Motor neuron (in vitro differentiated cells): ENCODE measurements around the gene DPP9. TPM values are rescaled to one million over a fixed set of nuclear protein-coding genes. Genes with fewer than 3 reads are reported as not detected.
"Not testable (repeated sequence)": the region's sequence is repeated elsewhere in the genome, so short reads cannot be mapped to it uniquely, and the experiment has no call there.

Source experiments
- ATAC-seq, 8 experiments: fragments of 200-7000 bp; cut with Tn5 transposase; replicated peaks in 6 of 8; 2 replicates each; pipeline ENCODE4 v1.8.0; 2021; ENCODE audit warnings: mild to moderate bottlenecking in 8 of 8, moderate library complexity in 8 of 8
- H3K27ac ChIP-seq, 2 donors: fragments of 250-450 bp; sonication (Bioruptor Pico); 2 replicates each; pipeline ENCODE4 v1.9.0; 2021; ENCODE audit warnings: antibody characterized with exemption in 2 of 2, mild to moderate bottlenecking in 2 of 2, moderate library complexity in 1 of 2
- H3K4me1 ChIP-seq, 2 donors: fragments of 250-450 bp; sonication (Bioruptor Pico); replicated peaks in 1 of 2; 2 replicates each; pipeline ENCODE4 v1.6.1; 2021; ENCODE audit warnings: antibody characterized with exemption in 2 of 2, mild to moderate bottlenecking in 2 of 2, moderate library complexity in 1 of 2
- H3K4me3 ChIP-seq, 5 donors: fragments of 250-450 bp; sonication (Bioruptor Pico); 2 replicates each; pipeline ENCODE4 v1.9.0; 2021; ENCODE audit warnings: antibody characterized with exemption in 5 of 5, mild to moderate bottlenecking in 5 of 5, moderate library complexity in 4 of 5
- WGBS, 10 experiments: fragments of 450-650 bp; shearing (Covaris generic); methylation state at CpG; one replicate each; pipeline ENCODE4 v1.0.0; 2022; 5-methylcytosine and 5-hydroxymethylcytosine counted together
- in situ Hi-C, 9 experiments: fragments of 400-800 bp; cut with MboI; loops; one replicate each; pipeline ENCODE4 v1.15.0; 2021; ENCODE audit warnings: low sequenced_read_pairs in 9 of 9, low pct_unique_long_range_greater_than_20kb in 2 of 9; ENCODE audit not compliant: unreplicated experiment in 9 of 9
- total RNA-seq, 8 experiments: library from RNA; unstranded; fragments of 300-600 nt; gene quantifications; 2 replicates each; pipeline versions ENCODE4 v1.2.3 to v1.2.4, GENCODE V29; 2022

The DPP9 gene
- total RNA-seq, 8 experiments from 2014 or later: 12.5 to 49.3 (median 21.2) TPM

- H3K4me1 ChIP-seq: no peaks in the 10 kb centered on the region
- no peak overlapping the region for H3K27ac ChIP-seq
- no peak overlapping the region for H3K4me3 ChIP-seq
- in situ Hi-C loops: no loop called here
- 70% methylated on average over 2 of the region's 26 CpGs; no CpG with 5 or more reads in 9 of the 10 experiments for WGBS, 10 experiments
- ATAC-seq: peak in 1 of 8 experiments; percentile 2
Measured at GRCh38 chr19:4688587-4688986, 35.1 kb downstream of the DPP9 start.

GRCh38 chr19:4687396-4687795, 36.2 kb downstream of the DPP9 start:
- no peak for ATAC-seq
- 86 to 100% (median 98%) methylated on average over 1 to 6 of the region's 11 CpGs; no CpG with 5 or more reads in 4 of the 10 experiments for WGBS, 10 experiments
- Histone ChIP-seq H3K4me1 (no peaks in the 10 kb centered on the region), H3K4me3 (no peak overlapping the region), H3K27ac (no peak overlapping the region)
- in situ Hi-C loops: no loop called here

GRCh38 chr19:4686700-4687099, 36.9 kb downstream of the DPP9 start:
- Histone ChIP-seq H3K27ac (no peak overlapping the region), H3K4me1 (no peaks in the 10 kb centered on the region), H3K4me3 (no peak overlapping the region)
- in situ Hi-C loops: no loop called here
- 41 to 100% (median 96%) methylated on average over 1 to 4 of the region's 10 CpGs; no CpG with 5 or more reads in 4 of the 10 experiments for WGBS, 10 experiments
- no peak for ATAC-seq

- ATAC-seq: peak in 1 of 8 experiments; percentile 3
- Histone ChIP-seq H3K27ac (no peak overlapping the region), H3K4me3 (no peak overlapping the region), H3K4me1 (peaks cover 0 to 3% of the 10 kb centered on the region in 2 donors)
- WGBS, 10 experiments: 87 to 100% methylated on average over 1 to 10 of the region's 28 CpGs; no CpG with 5 or more reads in 8 of the 10 experiments
- in situ Hi-C loops: no loop called here
Measured at GRCh38 chr19:4684312-4685095, 39.1 kb downstream of the DPP9 start.

- peaks cover 0 to 10% of the 10 kb centered on the region in 2 donors for H3K4me1 ChIP-seq
- in situ Hi-C loops: no loop called here
- WGBS, 10 experiments: no CpG with 5 or more reads among the region's 45 CpGs
- no peak overlapping the region for H3K4me3 ChIP-seq
- no peak overlapping the region for H3K27ac ChIP-seq
- ATAC-seq: no peak
Measured at GRCh38 chr19:4682417-4683200, 41.0 kb downstream of the DPP9 start.

- ATAC-seq, in situ Hi-C loops, H3K4me3 ChIP-seq: not testable (repeated sequence)
- H3K4me1 ChIP-seq: peaks cover 3 to 10% of the 10 kb centered on the region in 2 donors
- 80 to 100% (median 100%) methylated on average over 1 to 5 of the region's 7 CpGs; no CpG with 5 or more reads in 1 of the 10 experiments for WGBS, 10 experiments
- H3K27ac ChIP-seq: peak overlapping the region in 1 of 2 donors; percentile 60
Measured at GRCh38 chr19:4680021-4680420, 43.6 kb downstream of the DPP9 start.

- in situ Hi-C loops: no loop called here
- no peak overlapping the region for H3K4me3 ChIP-seq
- peaks cover 3 to 10% of the 10 kb centered on the region in 2 donors for H3K4me1 ChIP-seq
- peak overlapping the region; percentile 35 to 60 for H3K27ac ChIP-seq
- no CpG with 5 or more reads among the region's 34 CpGs for WGBS, 10 experiments
- ATAC-seq: peak; percentile 54 to 86 (median 82)
Measured at GRCh38 chr19:4678881-4679790, 44.5 kb downstream of the DPP9 start.

- 19 to 100% (median 71%) methylated on average over 1 to 8 of the region's 17 CpGs; no CpG with 5 or more reads in 3 of the 10 experiments for WGBS, 10 experiments
- H3K4me3 ChIP-seq: no peak overlapping the region
- in situ Hi-C loops: no loop called here
- peak in 3 of 8 experiments; percentile 12 to 43 (median 24) for ATAC-seq
- no peak overlapping the region for H3K27ac ChIP-seq
- H3K4me1 ChIP-seq: peaks cover 6 to 10% of the 10 kb centered on the region in 2 donors
Measured at GRCh38 chr19:4676955-4677731, 46.5 kb downstream of the DPP9 start.

GRCh38 chr19:4675346-4675745, 48.3 kb downstream of the DPP9 start:
- peaks cover 6 to 10% of the 10 kb centered on the region in 2 donors for H3K4me1 ChIP-seq
- no peak overlapping the region for H3K27ac ChIP-seq
- in situ Hi-C loops: no loop called here
- ATAC-seq: no peak
- WGBS, 10 experiments: 95 to 100% (median 100%) methylated on average over 1 to 4 of the region's 16 CpGs; no CpG with 5 or more reads in 6 of the 10 experiments
- H3K4me3 ChIP-seq: no peak overlapping the region

- in situ Hi-C loops: no loop called here
- Histone ChIP-seq H3K27ac (no peak overlapping the region), H3K4me1 (peaks cover 10 to 12% of the 10 kb centered on the region in 2 donors), H3K4me3 (no peak overlapping the region)
- ATAC-seq: no peak
- WGBS, 10 experiments: 60 to 100% (median 100%) methylated on average over 1 to 3 of the region's 4 CpGs; no CpG with 5 or more reads in 4 of the 10 experiments
Measured at GRCh38 chr19:4673726-4674125, 49.9 kb downstream of the DPP9 start.

GRCh38 chr19:4673216-4673615, 50.4 kb downstream of the DPP9 start:
- no peak for ATAC-seq
- Histone ChIP-seq H3K4me3 (no peak overlapping the region), H3K4me1 (peaks cover 5 to 13% of the 10 kb centered on the region in 2 donors), H3K27ac (no peak overlapping the region)
- 42 to 100% (median 82%) methylated on average over 1 to 4 of the region's 4 CpGs for WGBS, 10 experiments
- in situ Hi-C loops: no loop called here
